ENCODE results near the gene CFAP77. TPM values are rescaled to one million over a fixed set of nuclear protein-coding genes. Genes with fewer than 3 reads are reported as not detected.

Gene CFAP77
- total and polyA plus RNA-seq, 2 of the 4 experiments (the other 2 are of a cell fraction), result not detected

- no peak overlapping the region; the same call in 1 of the 2 replicates for H3K4me2 ChIP-seq (ENCODE audit: low read depth, low read length)
- intact Hi-C loops (cut with micrococcal nuclease) (no loop called here), in situ Hi-C loops (cut with MboI; ENCODE audit: low sequenced_read_pairs) (no loop called here), dilution Hi-C loops (cut with HindIII; ENCODE audit: low sequenced_read_pairs, unreplicated experiment) (no loop called here)
- ATAC-seq (ENCODE audit: low read depth) (no peak), DNase-seq (no peak)
- H3K4me3 ChIP-seq (ENCODE audit: insufficient read depth, low read depth, low read length), result no peak overlapping the region
- no peaks in the 10 kb centered on the region for H3K36me3 ChIP-seq (ENCODE audit: control insufficient read depth, insufficient read depth, low read length)
- no peak overlapping the region for H3K23ac ChIP-seq (ENCODE audit: low read depth, low read length)
- no peak overlapping the region for H3K27ac ChIP-seq (ENCODE audit: insufficient read depth, low read length)
- no peak overlapping the region for H2BK120ac ChIP-seq (ENCODE audit: low read depth, low read length)
- H3K9me1 ChIP-seq (ENCODE audit: insufficient read depth, low read length), result no peaks in the 10 kb centered on the region
- peaks cover 20% of the 10 kb centered on the region for H3K27me3 ChIP-seq (ENCODE audit: control insufficient read depth, insufficient read depth, low read length)
- no peaks in the 10 kb centered on the region for H3K9me3 ChIP-seq (ENCODE audit: control insufficient read depth, insufficient read depth, low read length)
- no peaks in the 10 kb centered on the region for H4K20me1 ChIP-seq (ENCODE audit: insufficient read depth, low read length)
- H2BK15ac ChIP-seq (ENCODE audit: low read depth, low read length), result no peak overlapping the region
- no TSS peak for BruUV-seq (replicated peaks)
- H2AK9ac ChIP-seq (replicated peaks; ENCODE audit: low read depth, low read length, poor library complexity), result peak overlapping the region; percentile 15
- ChIA-PET CTCF (no interaction called here), POLR2A (ENCODE audit: unreplicated experiment) (no interaction called here)
- H3K9ac ChIP-seq (ENCODE audit: low read depth, low read length), result no peak overlapping the region
- H3K4ac ChIP-seq (ENCODE audit: low read depth, low read length), result no peak overlapping the region
- no peaks in the 10 kb centered on the region for H3K4me1 ChIP-seq (ENCODE audit: control insufficient read depth, insufficient read depth, low read length)
- H2AK5ac ChIP-seq (ENCODE audit: low read depth, low read length), result no peak overlapping the region
- WGBS, 2 experiments (ENCODE audit: extremely low coverage in 2 of 2, insufficient read length in 1 of 2), result 14% methylated on average over 5 of the region's 36 CpGs; no CpG with 5 or more reads in 1 of the 2 experiments
- no peak overlapping the region for H4K5ac ChIP-seq (ENCODE audit: low read depth, low read length)
- no peak overlapping the region for H3K18ac ChIP-seq (ENCODE audit: low read depth, low read length)
- no peak overlapping the region for H4K91ac ChIP-seq (ENCODE audit: insufficient read depth, low read depth, low read length)
- no peak for TF ChIP-seq MXI1 (IDR thresholded peaks at IDR 0.05; ENCODE audit: borderline replicate concordance, low read depth, low read length)
- no peak for TF ChIP-seq POLR2A (IDR thresholded peaks at IDR 0.05; ENCODE audit: low read depth, low read length)
- TF ChIP-seq BHLHE40 (IDR thresholded peaks at IDR 0.05; ENCODE audit: low read depth, low read length), result no peak
- no peak overlapping the region for H3K14ac ChIP-seq (replicated peaks; ENCODE audit: low read depth, low read length)
- no peak overlapping the region for H2BK20ac ChIP-seq (ENCODE audit: low read depth, low read length)
- H4K8ac ChIP-seq (ENCODE audit: low read depth in 2 of 2, low read length in 2 of 2), result no peak overlapping the region
- H3K56ac ChIP-seq (ENCODE audit: extremely low read depth, insufficient read depth, low read length), result no peak overlapping the region
- no peak overlapping the region for H2BK5ac ChIP-seq (ENCODE audit: low read depth, low read length, poor library complexity, severe bottlenecking)
- no peak overlapping the region for H2AFZ ChIP-seq (replicated peaks; ENCODE audit: low read length, poor library complexity)
- no peaks in the 10 kb centered on the region for H3K79me1 ChIP-seq (ENCODE audit: low read depth in 1 of 2, low read length in 2 of 2)
These were observed 47.7 kb downstream of the CFAP77 start for GRCh38 chr9:132457504-132458236.
